Transverse colon (tissue), 4 donors: ENCODE measurements around the gene ZFPM1.

Source experiments
- EP300 ChIP-seq: sonication (generic); formaldehyde crosslinking; IDR thresholded peaks from one replicate; pipeline ENCODE4 v1.6.1; 2017; ENCODE audit warnings: antibody characterized with exemption, low read depth
- POLR2A ChIP-seq: fragments of 450-650 bp; IDR thresholded peaks from one replicate; pipeline ENCODE4 v1.6.1; 2016; ENCODE audit warnings: antibody characterized with exemption, mild to moderate bottlenecking, moderate library complexity
- POLR2AphosphoS5 ChIP-seq, 3 donors: sonication (generic); formaldehyde crosslinking; IDR thresholded peaks; one replicate each; pipeline ENCODE4 v1.6.1; 2016; ENCODE audit warnings: antibody characterized with exemption in 3 of 3
- TF ChIP-seq, protein P1 (sequence below), 5 experiments: fragments of 200-600 bp in 3 of 5; fragments of 450-650 bp in 2 of 5; sonication (generic) in 3 of 5; IDR thresholded peaks; 1 replicate in 2 of 5; 2 replicates in 3 of 5; pipeline ENCODE4 v1.5.1; 2016 to 2017; ENCODE audit warnings: antibody characterized with exemption in 5 of 5, inconsistent platforms in 3 of 5, mild to moderate bottlenecking in 2 of 5, moderate library complexity in 1 of 5

DNA sequence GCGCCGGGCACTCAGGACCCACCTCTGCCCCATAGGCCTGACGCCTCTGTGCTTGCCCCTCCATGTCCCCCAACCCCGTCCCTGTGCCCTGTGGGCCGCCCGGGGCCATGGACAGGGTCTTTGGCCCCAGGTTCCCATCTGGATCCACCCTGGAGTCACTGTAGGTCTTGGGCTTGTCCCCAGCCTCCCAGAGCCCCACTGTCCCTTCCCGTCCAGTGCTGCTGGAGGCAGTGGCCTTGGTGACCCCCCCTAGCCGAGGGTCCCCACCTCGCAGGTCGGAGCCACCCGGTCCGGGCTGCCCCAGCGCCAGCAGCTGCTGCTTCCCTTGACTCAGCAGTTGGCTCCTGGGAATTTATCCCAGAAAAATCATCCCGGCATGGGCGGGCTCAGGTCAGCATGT is 49.3 kb downstream of the ZFPM1 start:
- no peak for TF ChIP-seq POLR2A
- TF ChIP-seq, protein P1, sequence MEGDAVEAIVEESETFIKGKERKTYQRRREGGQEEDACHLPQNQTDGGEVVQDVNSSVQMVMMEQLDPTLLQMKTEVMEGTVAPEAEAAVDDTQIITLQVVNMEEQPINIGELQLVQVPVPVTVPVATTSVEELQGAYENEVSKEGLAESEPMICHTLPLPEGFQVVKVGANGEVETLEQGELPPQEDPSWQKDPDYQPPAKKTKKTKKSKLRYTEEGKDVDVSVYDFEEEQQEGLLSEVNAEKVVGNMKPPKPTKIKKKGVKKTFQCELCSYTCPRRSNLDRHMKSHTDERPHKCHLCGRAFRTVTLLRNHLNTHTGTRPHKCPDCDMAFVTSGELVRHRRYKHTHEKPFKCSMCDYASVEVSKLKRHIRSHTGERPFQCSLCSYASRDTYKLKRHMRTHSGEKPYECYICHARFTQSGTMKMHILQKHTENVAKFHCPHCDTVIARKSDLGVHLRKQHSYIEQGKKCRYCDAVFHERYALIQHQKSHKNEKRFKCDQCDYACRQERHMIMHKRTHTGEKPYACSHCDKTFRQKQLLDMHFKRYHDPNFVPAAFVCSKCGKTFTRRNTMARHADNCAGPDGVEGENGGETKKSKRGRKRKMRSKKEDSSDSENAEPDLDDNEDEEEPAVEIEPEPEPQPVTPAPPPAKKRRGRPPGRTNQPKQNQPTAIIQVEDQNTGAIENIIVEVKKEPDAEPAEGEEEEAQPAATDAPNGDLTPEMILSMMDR (IDR thresholded peaks at IDR 0.05): no peak
- TF ChIP-seq EP300: no peak
- no peak for TF ChIP-seq POLR2AphosphoS5 (IDR thresholded peaks at IDR 0.05)
